Activated CD4-positive, alpha-beta T cell treated with anti-CD3 and anti-CD28 coated beads, Interleukin-2, amount 50 U/mL, for 24 hours (primary cell): Measurements from ENCODE around the gene STX1B.
"Not testable (repeated sequence)": the region's sequence is repeated elsewhere in the genome, so short reads cannot be mapped to it uniquely, and the experiment has no call there.

Experiments used
- DNase-seq, 2 donors: peaks; one replicate each; pipeline ENCODE4 v3.0.0-alpha.2; 2020; ENCODE audit warnings: low read depth in 1 of 2, low spot score in 1 of 2

The STX1B gene

GRCh38 chr16:31010585-31011325 is at the start of gene STX1B:
Gene STX1B (minus strand): TSS chr16:31010638. CDS start chr16:31010396, 242 bp downstream.
- DNase-seq: peak in 1 of 2 donors; percentile 20

GRCh38 chr16:31055613-31056012 is 45.2 kb upstream of the STX1B start:
- DNase-seq: no peak

- DNase-seq: no peak
Measured at GRCh38 chr16:31052114-31052513, 41.7 kb upstream of the STX1B start.

- DNase-seq: no peak
Measured at GRCh38 chr16:31050280-31051030, 40.0 kb upstream of the STX1B start.

GRCh38 chr16:31043898-31044481 is 33.6 kb upstream of the STX1B start:
- no peak for DNase-seq

- DNase-seq: no peak
Measured at GRCh38 chr16:31043352-31043751, 32.9 kb upstream of the STX1B start.

GRCh38 chr16:31042866-31043265 is 32.4 kb upstream of the STX1B start:
- no peak for DNase-seq

- no peak for DNase-seq
Measured at GRCh38 chr16:31038993-31039392, 28.6 kb upstream of the STX1B start.

- DNase-seq: no peak
Measured at GRCh38 chr16:31036691-31037090, 26.3 kb upstream of the STX1B start.

GRCh38 chr16:31033709-31034492 is 23.5 kb upstream of the STX1B start:
- peak; percentile 79 to 86 for DNase-seq

- DNase-seq: peak; percentile 95 to 96
Measured at GRCh38 chr16:31032736-31033708, 22.6 kb upstream of the STX1B start, which contains the start of gene STX4. Gene STX4 (plus strand): TSS chr16:31033558. CDS start chr16:31033806, 248 bp downstream.

GRCh38 chr16:31031276-31031675 is 20.8 kb upstream of the STX1B start:
- no peak for DNase-seq

GRCh38 chr16:31029272-31029671 is 18.8 kb upstream of the STX1B start:
- no peak for DNase-seq

GRCh38 chr16:31025339-31025738 is 14.9 kb upstream of the STX1B start:
- DNase-seq: no peak

- DNase-seq: no peak
Measured at GRCh38 chr16:31023627-31024226, 13.3 kb upstream of the STX1B start.

- no peak for DNase-seq
Measured at GRCh38 chr16:31023252-31023602, 12.8 kb upstream of the STX1B start.

- DNase-seq: no peak
Measured at GRCh38 chr16:31022544-31023251, 12.3 kb upstream of the STX1B start.

GRCh38 chr16:31020536-31020935 is 10.1 kb upstream of the STX1B start:
- no peak for DNase-seq

- not testable (repeated sequence) for DNase-seq
Measured at GRCh38 chr16:31017756-31018155, 7.3 kb upstream of the STX1B start.
